Upper lobe of left lung (tissue), 4 donors: Measurements from ENCODE around the gene FAM169A.

ENCODE experiments used
- EP300 ChIP-seq, 4 donors: sonication (generic); formaldehyde crosslinking; IDR thresholded peaks; one replicate each; pipeline ENCODE4 v1.5.1; 2017; ENCODE audit warnings: antibody characterized with exemption in 4 of 4, control low read depth in 2 of 4
- POLR2A ChIP-seq, 4 donors: fragments of 450-650 bp; IDR thresholded peaks; one replicate each; pipeline ENCODE4 v1.5.1; 2016 to 2017; ENCODE audit warnings: antibody characterized with exemption in 4 of 4, mild to moderate bottlenecking in 2 of 4
- TF ChIP-seq, protein P1 (sequence below), 6 experiments: fragments of 450-650 bp in 4 of 6; fragments of 200-600 bp in 2 of 6; sonication (generic) in 2 of 6; IDR thresholded peaks; one replicate each; pipeline ENCODE4 v1.5.1; 2016 to 2019; ENCODE audit warnings: antibody characterized with exemption in 6 of 6

DNA sequence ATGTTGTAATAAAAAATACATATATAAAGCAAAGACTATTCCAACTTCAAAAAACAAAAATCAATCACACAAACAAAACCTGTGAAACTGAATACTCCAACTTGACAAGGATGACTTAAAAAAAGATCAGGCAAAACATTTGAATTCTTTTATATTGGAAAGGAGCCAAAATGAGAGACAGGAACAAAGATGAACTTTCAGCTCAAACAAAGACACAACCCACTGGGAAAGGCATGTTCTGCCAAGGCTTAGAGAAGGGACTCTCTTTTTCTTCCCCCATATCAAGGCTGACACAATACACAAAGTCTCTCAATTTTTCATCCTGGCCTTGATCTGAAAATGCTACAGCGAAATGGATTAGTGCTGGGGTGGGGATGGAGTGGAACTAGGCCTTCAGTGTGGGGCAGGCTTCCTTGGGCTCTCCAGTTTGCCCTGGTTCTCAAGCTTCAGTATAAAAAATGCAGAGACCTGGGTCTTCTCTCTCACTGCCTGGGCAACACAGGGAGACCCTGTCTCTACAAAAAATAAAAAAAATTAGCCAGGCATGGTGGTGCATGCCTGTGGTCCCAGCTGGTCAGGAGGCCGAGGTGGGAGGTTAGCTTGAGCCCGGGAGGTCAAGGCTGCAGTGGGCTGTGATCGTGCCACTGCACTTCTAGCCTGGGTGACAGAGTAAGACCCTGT lies 11.6 kb upstream of the FAM169A start:
- TF ChIP-seq, protein P1, sequence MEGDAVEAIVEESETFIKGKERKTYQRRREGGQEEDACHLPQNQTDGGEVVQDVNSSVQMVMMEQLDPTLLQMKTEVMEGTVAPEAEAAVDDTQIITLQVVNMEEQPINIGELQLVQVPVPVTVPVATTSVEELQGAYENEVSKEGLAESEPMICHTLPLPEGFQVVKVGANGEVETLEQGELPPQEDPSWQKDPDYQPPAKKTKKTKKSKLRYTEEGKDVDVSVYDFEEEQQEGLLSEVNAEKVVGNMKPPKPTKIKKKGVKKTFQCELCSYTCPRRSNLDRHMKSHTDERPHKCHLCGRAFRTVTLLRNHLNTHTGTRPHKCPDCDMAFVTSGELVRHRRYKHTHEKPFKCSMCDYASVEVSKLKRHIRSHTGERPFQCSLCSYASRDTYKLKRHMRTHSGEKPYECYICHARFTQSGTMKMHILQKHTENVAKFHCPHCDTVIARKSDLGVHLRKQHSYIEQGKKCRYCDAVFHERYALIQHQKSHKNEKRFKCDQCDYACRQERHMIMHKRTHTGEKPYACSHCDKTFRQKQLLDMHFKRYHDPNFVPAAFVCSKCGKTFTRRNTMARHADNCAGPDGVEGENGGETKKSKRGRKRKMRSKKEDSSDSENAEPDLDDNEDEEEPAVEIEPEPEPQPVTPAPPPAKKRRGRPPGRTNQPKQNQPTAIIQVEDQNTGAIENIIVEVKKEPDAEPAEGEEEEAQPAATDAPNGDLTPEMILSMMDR (IDR thresholded peaks at IDR 0.05) = no peak
- TF ChIP-seq EP300 (IDR thresholded peaks at IDR 0.05) = no peak
- TF ChIP-seq POLR2A (IDR thresholded peaks at IDR 0.05) = no peak
